ENCODE results near the gene CHD5. TPM values are rescaled to one million over a fixed set of nuclear protein-coding genes. Genes with fewer than 3 reads are reported as not detected.

The CHD5 gene
- 1.6 to 2.4 TPM (median 1.6 TPM) in 3 replicates for total RNA-seq (2021)
- Bru-seq, nascent RNA, result percentile 21 among the genes with signal in this experiment
- long read RNA-seq, experiment 1, partial matches to known transcripts, result 0 of 2 reads
- long read RNA-seq, experiment 1, other reads (novel, unspliced or antisense), result 2 of 2 reads
- long read RNA-seq, experiment 2, partial matches to known transcripts, result 0 of 1 reads
- long read RNA-seq, experiment 2, other reads (novel, unspliced or antisense), result 1 of 1 reads
- long read RNA-seq, experiment 3, result 0 reads

DNA sequence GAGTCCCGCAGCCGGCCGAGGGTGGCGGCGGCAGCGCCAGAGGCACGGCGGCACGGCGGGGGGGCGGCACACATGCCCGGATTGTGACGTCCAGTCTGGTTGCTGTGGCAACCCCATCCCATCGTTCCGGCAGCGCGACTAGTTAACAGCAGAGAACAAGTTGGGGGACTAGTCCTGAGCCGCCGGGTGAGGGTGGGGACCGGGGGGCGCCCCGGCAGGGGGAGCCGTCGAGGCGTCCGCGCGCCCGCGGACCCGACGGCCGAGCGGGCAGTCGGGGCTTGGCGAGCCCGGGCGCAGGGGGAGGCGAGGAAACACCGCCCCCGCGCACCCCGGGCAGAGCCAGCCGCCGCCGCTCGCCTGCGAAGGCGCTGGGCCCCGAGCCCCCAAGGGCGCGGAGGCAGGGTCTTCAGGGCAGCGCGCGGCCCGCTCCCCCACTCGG is at the start of gene CHD5:
Gene CHD5 (minus strand): TSS at position 54 of the 439 bp plus-strand sequence. CDS start 298 bp downstream, outside the sequence.
- H3K36me3 Mint-ChIP-seq, result no peaks in the 10 kb centered on the region; the same call in 1 of the 2 replicates
- H3K27ac Mint-ChIP-seq, result no peak within 1 kb of the TSS
- H3K4me3 Mint-ChIP-seq, result peak within 1 kb of the TSS; percentile 69
- TF ChIP-seq, protein P1, sequence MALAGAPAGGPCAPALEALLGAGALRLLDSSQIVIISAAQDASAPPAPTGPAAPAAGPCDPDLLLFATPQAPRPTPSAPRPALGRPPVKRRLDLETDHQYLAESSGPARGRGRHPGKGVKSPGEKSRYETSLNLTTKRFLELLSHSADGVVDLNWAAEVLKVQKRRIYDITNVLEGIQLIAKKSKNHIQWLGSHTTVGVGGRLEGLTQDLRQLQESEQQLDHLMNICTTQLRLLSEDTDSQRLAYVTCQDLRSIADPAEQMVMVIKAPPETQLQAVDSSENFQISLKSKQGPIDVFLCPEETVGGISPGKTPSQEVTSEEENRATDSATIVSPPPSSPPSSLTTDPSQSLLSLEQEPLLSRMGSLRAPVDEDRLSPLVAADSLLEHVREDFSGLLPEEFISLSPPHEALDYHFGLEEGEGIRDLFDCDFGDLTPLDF (CRISPR knock-in tag; IDR thresholded peaks at IDR 0.05), result no peak
- TF ChIP-seq NR1H2 (CRISPR knock-in tag; IDR thresholded peaks at IDR 0.05) (no peak), RORB (CRISPR knock-in tag; IDR thresholded peaks at IDR 0.05) (no peak), CTCF (IDR thresholded peaks at IDR 0.05) (no peak), CREB1 (CRISPR knock-in tag; IDR thresholded peaks at IDR 0.05) (no peak)
- TF ChIP-seq, protein P2, sequence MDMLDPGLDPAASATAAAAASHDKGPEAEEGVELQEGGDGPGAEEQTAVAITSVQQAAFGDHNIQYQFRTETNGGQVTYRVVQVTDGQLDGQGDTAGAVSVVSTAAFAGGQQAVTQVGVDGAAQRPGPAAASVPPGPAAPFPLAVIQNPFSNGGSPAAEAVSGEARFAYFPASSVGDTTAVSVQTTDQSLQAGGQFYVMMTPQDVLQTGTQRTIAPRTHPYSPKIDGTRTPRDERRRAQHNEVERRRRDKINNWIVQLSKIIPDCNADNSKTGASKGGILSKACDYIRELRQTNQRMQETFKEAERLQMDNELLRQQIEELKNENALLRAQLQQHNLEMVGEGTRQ (CRISPR knock-in tag; IDR thresholded peaks at IDR 0.05), result peak; percentile 4; the same call in 1 of the 2 replicates
- peaks cover 56% of the 10 kb centered on the region for H3K27me3 Mint-ChIP-seq (ENCODE audit: low read depth)
- peaks cover 39% of the 10 kb centered on the region for H3K4me1 Mint-ChIP-seq
- ATAC-seq (peak; percentile 6; the same call in 1 of the 2 replicates), DNase-seq (ENCODE audit: low spot score) (peak; percentile 74)
- ChIA-PET POLR2A (no interaction called here), CTCF (interaction anchor here (1.4 to 6.2 kb wide), 2 partner anchors 26 to 145 kb away, joined by 5 to 47 read pairs; partner anchors contain the start of gene RNF207)
- H3K9me3 Mint-ChIP-seq, result no peaks in the 10 kb centered on the region

DNA sequence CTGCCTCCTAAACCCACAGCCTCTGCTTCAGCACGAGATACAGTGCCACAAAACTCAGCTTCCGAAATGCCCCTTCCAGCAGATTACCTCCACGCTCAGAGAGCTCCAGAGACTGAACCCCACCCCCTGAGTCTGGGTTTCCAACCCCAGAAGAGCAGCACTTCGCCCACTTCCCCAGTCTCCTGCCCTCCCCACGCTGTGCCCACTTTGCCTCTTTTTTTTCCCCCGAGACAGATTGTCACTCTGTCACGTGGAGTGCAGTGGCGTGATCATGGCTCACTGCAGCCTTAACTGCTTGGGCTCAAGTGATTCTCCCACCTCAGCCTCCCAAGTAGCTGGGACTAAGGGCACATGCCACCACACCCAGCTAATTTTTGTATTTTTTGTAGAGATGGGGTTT is 45.5 kb upstream of the CHD5 start:
- TF ChIP-seq, protein P3, sequence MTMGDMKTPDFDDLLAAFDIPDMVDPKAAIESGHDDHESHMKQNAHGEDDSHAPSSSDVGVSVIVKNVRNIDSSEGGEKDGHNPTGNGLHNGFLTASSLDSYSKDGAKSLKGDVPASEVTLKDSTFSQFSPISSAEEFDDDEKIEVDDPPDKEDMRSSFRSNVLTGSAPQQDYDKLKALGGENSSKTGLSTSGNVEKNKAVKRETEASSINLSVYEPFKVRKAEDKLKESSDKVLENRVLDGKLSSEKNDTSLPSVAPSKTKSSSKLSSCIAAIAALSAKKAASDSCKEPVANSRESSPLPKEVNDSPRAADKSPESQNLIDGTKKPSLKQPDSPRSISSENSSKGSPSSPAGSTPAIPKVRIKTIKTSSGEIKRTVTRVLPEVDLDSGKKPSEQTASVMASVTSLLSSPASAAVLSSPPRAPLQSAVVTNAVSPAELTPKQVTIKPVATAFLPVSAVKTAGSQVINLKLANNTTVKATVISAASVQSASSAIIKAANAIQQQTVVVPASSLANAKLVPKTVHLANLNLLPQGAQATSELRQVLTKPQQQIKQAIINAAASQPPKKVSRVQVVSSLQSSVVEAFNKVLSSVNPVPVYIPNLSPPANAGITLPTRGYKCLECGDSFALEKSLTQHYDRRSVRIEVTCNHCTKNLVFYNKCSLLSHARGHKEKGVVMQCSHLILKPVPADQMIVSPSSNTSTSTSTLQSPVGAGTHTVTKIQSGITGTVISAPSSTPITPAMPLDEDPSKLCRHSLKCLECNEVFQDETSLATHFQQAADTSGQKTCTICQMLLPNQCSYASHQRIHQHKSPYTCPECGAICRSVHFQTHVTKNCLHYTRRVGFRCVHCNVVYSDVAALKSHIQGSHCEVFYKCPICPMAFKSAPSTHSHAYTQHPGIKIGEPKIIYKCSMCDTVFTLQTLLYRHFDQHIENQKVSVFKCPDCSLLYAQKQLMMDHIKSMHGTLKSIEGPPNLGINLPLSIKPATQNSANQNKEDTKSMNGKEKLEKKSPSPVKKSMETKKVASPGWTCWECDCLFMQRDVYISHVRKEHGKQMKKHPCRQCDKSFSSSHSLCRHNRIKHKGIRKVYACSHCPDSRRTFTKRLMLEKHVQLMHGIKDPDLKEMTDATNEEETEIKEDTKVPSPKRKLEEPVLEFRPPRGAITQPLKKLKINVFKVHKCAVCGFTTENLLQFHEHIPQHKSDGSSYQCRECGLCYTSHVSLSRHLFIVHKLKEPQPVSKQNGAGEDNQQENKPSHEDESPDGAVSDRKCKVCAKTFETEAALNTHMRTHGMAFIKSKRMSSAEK (CRISPR knock-in tag; IDR thresholded peaks at IDR 0.05; ENCODE audit: borderline replicate concordance), result no peak
- TF ChIP-seq, protein P4, sequence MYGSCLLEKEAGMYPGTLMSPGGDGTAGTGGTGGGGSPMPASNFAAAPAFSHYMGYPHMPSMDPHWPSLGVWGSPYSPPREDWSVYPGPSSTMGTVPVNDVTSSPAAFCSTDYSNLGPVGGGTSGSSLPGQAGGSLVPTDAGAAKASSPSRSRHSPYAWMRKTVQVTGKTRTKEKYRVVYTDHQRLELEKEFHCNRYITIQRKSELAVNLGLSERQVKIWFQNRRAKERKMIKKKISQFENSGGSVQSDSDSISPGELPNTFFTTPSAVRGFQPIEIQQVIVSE (CRISPR knock-in tag; IDR thresholded peaks at IDR 0.05; ENCODE audit: borderline replicate concordance), result no peak
- TF ChIP-seq ZNF416 (CRISPR knock-in tag; IDR thresholded peaks at IDR 0.05) (no peak), FOXK1 (CRISPR knock-in tag; IDR thresholded peaks at IDR 0.05) (no peak), RORB (CRISPR knock-in tag; IDR thresholded peaks at IDR 0.05) (no peak), ETV6 (CRISPR knock-in tag; IDR thresholded peaks at IDR 0.05) (no peak), NR1H2 (CRISPR knock-in tag; IDR thresholded peaks at IDR 0.05) (no peak), ZNF232 (CRISPR knock-in tag; IDR thresholded peaks at IDR 0.05) (no peak), PRDM15 (CRISPR knock-in tag; IDR thresholded peaks at IDR 0.05) (no peak), ZSCAN18 (CRISPR knock-in tag; IDR thresholded peaks at IDR 0.05) (no peak)
- TF ChIP-seq, protein P5, sequence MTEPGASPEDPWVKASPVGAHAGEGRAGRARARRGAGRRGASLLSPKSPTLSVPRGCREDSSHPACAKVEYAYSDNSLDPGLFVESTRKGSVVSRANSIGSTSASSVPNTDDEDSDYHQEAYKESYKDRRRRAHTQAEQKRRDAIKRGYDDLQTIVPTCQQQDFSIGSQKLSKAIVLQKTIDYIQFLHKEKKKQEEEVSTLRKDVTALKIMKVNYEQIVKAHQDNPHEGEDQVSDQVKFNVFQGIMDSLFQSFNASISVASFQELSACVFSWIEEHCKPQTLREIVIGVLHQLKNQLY (CRISPR knock-in tag; IDR thresholded peaks at IDR 0.05), result no peak
- TF ChIP-seq, protein P1 (CRISPR knock-in tag; IDR thresholded peaks at IDR 0.05), result no peak
- H3K9me3 Mint-ChIP-seq, result no peaks in the 10 kb centered on the region
- no peak for DNase-seq (ENCODE audit: low spot score)
- H3K27ac Mint-ChIP-seq, result peak overlapping the region; percentile 60
- H3K4me3 Mint-ChIP-seq, result no peak overlapping the region
- peaks cover 50% of the 10 kb centered on the region for H3K36me3 Mint-ChIP-seq
- ChIA-PET CTCF (interaction anchor here (1.1 to 1.9 kb wide), 5 partner anchors 10 to 40 kb away, joined by 3 to 8 read pairs (median 4); partner anchors contain the start of gene ICMT), POLR2A (interaction anchor here (0.9 kb wide), 1 partner anchor 19 kb away, joined by 3 read pairs; no protein-coding TSS in a partner anchor)
- ATAC-seq, result no peak
- H3K27me3 Mint-ChIP-seq (ENCODE audit: low read depth), result no peaks in the 10 kb centered on the region
- no peaks in the 10 kb centered on the region for H3K4me1 Mint-ChIP-seq
